Fibroblast of the aortic adventitia (primary cell): ENCODE results near the gene CYLD. TPM values are rescaled to one million over a fixed set of nuclear protein-coding genes. Genes with fewer than 3 reads are reported as not detected.

ENCODE experiments used
- DNase-seq: peaks from one replicate; pipeline ENCODE4 v3.0.0-alpha.2; 2010; ENCODE audit warnings: low read depth
- H3K4me3 ChIP-seq: 2 replicates; pipeline ENCODE4 v1.5.1; 2011; ENCODE audit warnings: low read depth, mild to moderate bottlenecking, control low read depth, low read length, moderate library complexity
- total RNA-seq: library from RNA; depleted of rRNA; stranded (reverse); fragments of >200 nt; gene quantifications from 2 replicates; pipeline ENCODE4 v1.2.3, GENCODE V29; 2012; ENCODE audit warnings: low replicate concordance
- TF ChIP-seq, protein P1 (sequence below): IDR thresholded peaks from 2 replicates; pipeline ENCODE4 v1.5.1; 2011; ENCODE audit warnings: mild to moderate bottlenecking, low read length, control low read depth, inconsistent platforms; ENCODE audit not compliant: insufficient read depth

Gene CYLD
- total RNA-seq, 1 donor, result 62.6 TPM

DNA sequence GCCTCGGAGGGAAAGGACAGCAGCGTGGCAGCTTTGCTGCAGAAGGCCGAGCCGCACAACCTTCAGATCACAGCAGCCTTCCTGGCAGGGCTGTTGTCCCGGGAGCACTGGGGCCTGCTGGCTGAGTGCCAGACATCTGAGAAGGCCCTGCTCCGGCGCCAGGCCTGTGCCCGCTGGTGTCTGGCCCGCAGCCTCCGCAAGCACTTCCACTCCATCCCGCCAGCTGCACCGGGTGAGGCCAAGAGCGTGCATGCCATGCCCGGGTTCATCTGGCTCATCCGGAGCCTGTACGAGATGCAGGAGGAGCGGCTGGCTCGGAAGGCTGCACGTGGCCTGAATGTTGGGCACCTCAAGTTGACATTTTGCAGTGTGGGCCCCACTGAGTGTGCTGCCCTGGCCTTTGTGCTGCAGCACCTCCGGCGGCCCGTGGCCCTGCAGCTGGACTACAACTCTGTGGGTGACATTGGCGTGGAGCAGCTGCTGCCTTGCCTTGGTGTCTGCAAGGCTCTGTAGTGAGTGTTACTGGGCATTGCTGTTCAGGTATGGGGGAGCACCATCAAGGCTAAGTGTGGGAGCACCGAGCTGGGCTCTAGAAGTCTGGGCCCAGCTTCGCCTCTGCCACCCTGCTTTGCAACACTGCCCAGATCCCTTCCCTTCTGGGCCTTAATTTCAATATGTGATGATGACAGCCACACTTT lies 29.9 kb upstream of the CYLD start:
- no peak overlapping the region for H3K4me3 ChIP-seq
- DNase-seq, result no peak

DNA sequence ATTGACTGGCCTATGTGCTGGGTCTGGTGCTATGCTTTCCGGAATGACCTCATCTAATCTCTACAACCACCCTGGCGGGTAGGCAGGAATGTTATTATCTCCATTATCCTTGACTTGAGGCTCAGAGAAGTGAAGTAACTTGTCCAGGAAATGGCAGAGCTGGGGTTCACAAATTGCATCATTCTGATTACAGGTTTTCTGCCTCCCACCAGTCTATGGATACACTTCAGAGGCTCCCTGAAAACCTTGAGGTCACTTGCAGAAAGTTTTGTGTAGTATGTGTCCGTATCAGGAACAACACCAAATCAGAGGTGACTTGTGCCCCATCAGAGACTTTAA lies 29.4 kb upstream of the CYLD start:
- H3K4me3 ChIP-seq, result no peak overlapping the region
- no peak for DNase-seq
- TF ChIP-seq, protein P1, sequence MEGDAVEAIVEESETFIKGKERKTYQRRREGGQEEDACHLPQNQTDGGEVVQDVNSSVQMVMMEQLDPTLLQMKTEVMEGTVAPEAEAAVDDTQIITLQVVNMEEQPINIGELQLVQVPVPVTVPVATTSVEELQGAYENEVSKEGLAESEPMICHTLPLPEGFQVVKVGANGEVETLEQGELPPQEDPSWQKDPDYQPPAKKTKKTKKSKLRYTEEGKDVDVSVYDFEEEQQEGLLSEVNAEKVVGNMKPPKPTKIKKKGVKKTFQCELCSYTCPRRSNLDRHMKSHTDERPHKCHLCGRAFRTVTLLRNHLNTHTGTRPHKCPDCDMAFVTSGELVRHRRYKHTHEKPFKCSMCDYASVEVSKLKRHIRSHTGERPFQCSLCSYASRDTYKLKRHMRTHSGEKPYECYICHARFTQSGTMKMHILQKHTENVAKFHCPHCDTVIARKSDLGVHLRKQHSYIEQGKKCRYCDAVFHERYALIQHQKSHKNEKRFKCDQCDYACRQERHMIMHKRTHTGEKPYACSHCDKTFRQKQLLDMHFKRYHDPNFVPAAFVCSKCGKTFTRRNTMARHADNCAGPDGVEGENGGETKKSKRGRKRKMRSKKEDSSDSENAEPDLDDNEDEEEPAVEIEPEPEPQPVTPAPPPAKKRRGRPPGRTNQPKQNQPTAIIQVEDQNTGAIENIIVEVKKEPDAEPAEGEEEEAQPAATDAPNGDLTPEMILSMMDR, result no peak

More for the DNA sequence above, 29.9 kb upstream of the CYLD start:
- TF ChIP-seq, protein P1, result no peak

DNA sequence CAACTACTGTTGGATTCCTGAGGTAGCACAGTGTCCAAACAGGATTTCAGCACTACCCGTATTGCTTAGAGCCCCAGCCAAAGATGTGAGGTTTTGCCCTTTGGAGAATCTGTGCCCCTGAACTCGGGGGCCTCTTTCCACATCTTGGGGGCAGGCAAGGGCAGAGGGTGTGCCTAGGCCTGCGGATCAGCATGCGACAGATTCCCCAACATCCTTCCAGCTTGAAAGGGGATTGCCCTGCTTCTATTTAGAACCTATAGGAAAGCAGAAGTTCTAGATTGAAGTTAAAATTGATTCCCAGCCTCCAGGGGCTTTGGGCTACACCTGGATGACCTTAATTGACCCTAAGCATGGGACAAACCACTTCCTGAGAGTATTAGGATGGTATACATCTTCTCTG lies 28.9 kb upstream of the CYLD start:
- DNase-seq, result no peak
- H3K4me3 ChIP-seq, result no peak overlapping the region
- TF ChIP-seq, protein P1, result no peak

DNA sequence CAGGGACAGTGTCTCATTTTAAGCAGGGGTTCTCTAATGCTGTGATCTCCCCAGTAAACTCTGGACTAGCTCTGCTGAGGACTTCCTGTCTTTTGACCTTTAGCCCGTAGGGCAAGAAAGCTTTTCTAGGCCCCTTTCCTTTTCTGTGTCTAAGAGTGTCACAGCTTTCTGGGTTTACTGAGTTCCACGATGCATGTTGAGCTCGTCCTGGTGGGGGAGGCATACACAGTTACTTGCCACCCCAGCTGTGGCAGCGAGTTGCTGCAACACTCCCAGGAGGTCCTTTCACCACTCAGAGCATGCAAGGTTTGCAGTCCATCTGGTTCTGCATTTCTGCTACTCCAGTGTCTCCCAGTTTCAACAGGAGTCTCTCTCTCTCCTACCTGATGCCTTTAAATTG lies 24.8 kb upstream of the CYLD start:
- H3K4me3 ChIP-seq, result no peak overlapping the region
- TF ChIP-seq, protein P1, result no peak
- DNase-seq, result no peak

DNA sequence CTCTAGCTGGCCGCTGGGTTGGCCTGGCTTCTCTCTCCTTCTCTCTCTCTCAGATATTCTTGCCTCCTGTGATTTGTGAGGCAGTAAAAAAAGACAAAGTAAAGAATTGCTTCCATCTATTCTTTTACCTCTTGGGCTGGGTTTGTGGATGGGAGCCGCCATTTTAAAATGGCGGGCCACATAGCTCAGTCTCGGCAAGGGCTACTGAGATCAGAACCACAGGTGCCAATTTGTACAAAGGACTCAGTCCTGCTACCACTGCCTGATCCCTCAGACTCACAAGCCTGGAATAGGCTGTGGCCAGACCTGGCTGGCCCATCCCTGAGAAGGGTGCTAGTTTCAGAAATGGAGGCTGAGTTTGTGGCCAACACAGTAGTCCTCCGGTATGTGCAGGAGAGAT lies 24.4 kb upstream of the CYLD start:
- TF ChIP-seq, protein P1, result no peak
- no peak overlapping the region for H3K4me3 ChIP-seq
- DNase-seq, result no peak

DNA sequence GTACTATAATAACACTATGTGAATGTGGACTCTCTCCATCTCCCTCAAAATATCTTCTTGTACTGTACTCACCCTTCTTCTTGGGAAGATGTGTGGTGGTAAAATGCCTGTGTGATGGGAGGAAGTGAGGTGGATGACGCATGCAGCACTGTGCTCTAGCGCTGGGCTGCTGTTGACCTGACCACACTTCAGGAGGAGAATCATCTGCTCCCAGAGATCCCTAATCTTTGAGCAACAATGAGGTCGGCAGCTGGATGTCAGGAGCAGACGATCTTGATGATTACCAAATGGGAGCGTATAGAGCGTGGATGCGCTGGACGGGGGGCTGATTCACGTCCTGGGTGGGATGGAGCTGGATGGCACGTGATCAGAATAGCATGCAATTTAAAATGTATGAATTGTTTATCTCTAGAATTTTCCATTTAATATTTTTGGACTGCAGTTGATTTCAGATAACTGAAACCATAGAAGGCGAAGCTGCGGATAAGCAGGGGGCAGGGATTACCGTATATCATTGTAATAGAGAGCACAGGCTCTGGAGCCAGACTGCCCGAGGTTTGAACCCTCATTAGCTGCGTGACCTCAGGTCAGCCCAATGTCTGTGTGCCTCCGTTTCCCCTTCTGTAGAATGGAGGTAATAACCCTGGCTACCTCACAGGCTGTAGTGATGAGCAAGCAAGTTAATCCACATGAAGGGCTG lies 23.7 kb upstream of the CYLD start:
- peak overlapping the region; percentile 23 for H3K4me3 ChIP-seq
- TF ChIP-seq, protein P1, result no peak
- DNase-seq, result peak; percentile 64
